ENCODE measurements around the gene FABP2. TPM values are rescaled to one million over a fixed set of nuclear protein-coding genes. Genes with fewer than 3 reads are reported as not detected.
"Not testable (repeated sequence)": the region's sequence is repeated elsewhere in the genome, so short reads cannot be mapped to it uniquely, and the experiment has no call there.

Gene FABP2
- total and polyA plus RNA-seq, 7 experiments from 2014 or later = 0.19 TPM; not detected in 6

- H3K27me3 ChIP-seq (ENCODE audit: control insufficient read depth in 2 of 2, insufficient read depth in 2 of 2, low read length in 2 of 2); H3K9me3 ChIP-seq (ENCODE audit: control insufficient read depth in 2 of 3, low read length in 3 of 3); H3K9me3 Mint-ChIP-seq; H3K27ac ChIP-seq (ENCODE audit: low read depth, low read length); H3K36me3 Mint-ChIP-seq; H3K36me3 ChIP-seq (ENCODE audit: control insufficient read depth in 2 of 3, insufficient read depth in 3 of 3, low read length in 3 of 3); CTCF ChIA-PET; H3K4me3 ChIP-seq (ENCODE audit: low read length); H3K27ac Mint-ChIP-seq; H3K4me1 ChIP-seq (ENCODE audit: control insufficient read depth in 2 of 2, insufficient read depth in 2 of 2, low read length in 2 of 2); DNase-seq; H3K4me3 Mint-ChIP-seq; H3K27me3 Mint-ChIP-seq; POLR2A ChIA-PET; H3K4me1 Mint-ChIP-seq; intact Hi-C loops (cut with micrococcal nuclease); ATAC-seq: not testable (repeated sequence)
Observed at GRCh38 chr4:119339895-119340294, 18.0 kb upstream of the FABP2 start.

GRCh38 chr4:119337010-119337409 is 15.1 kb upstream of the FABP2 start:
- Mint-ChIP-seq H3K27me3 (peaks cover 0 to 6% (median 0%) of the 10 kb centered on the region in 5 donors), H3K27ac (no peak overlapping the region), H3K36me3 (peaks cover 0 to 4% (median 0%) of the 10 kb centered on the region in 5 donors), H3K4me3 (no peak overlapping the region), H3K9me3 (peaks cover 0 to 2% (median 0%) of the 10 kb centered on the region in 11 donors), H3K4me1 (peaks cover 0 to 7% (median 0%) of the 10 kb centered on the region in 7 donors)
- no peaks in the 10 kb centered on the region for H3K4me1 ChIP-seq (ENCODE audit: control insufficient read depth in 2 of 2, insufficient read depth in 2 of 2, low read length in 2 of 2)
- CTCF ChIA-PET = no interaction called here
- H3K27me3 ChIP-seq (ENCODE audit: control insufficient read depth in 2 of 2, insufficient read depth in 2 of 2, low read length in 2 of 2) = no peaks in the 10 kb centered on the region
- intact Hi-C loops (cut with micrococcal nuclease) = no loop called here
- H3K36me3 ChIP-seq (ENCODE audit: control insufficient read depth in 2 of 3, insufficient read depth in 3 of 3, low read length in 3 of 3) = no peaks in the 10 kb centered on the region
- POLR2A ChIA-PET = no interaction called here
- H3K4me3 ChIP-seq (ENCODE audit: low read length) = no peak overlapping the region
- no peak overlapping the region for H3K27ac ChIP-seq (ENCODE audit: low read depth, low read length)
- ATAC-seq (peak; percentile 56), DNase-seq (no peak)
- no peaks in the 10 kb centered on the region for H3K9me3 ChIP-seq (ENCODE audit: control insufficient read depth in 2 of 3, low read length in 3 of 3)

GRCh38 chr4:119336332-119336979 is 14.5 kb upstream of the FABP2 start:
- H3K27ac Mint-ChIP-seq; H3K4me1 Mint-ChIP-seq; CTCF ChIA-PET; H3K36me3 ChIP-seq (ENCODE audit: control insufficient read depth in 2 of 3, insufficient read depth in 3 of 3, low read length in 3 of 3); H3K27me3 ChIP-seq (ENCODE audit: control insufficient read depth in 2 of 2, insufficient read depth in 2 of 2, low read length in 2 of 2); POLR2A ChIA-PET; H3K4me1 ChIP-seq (ENCODE audit: control insufficient read depth in 2 of 2, insufficient read depth in 2 of 2, low read length in 2 of 2); DNase-seq; intact Hi-C loops (cut with micrococcal nuclease); H3K9me3 ChIP-seq (ENCODE audit: control insufficient read depth in 2 of 3, low read length in 3 of 3); H3K36me3 Mint-ChIP-seq; ATAC-seq; H3K27ac ChIP-seq (ENCODE audit: low read depth, low read length); H3K9me3 Mint-ChIP-seq; H3K4me3 Mint-ChIP-seq; H3K27me3 Mint-ChIP-seq; H3K4me3 ChIP-seq (ENCODE audit: low read length): not testable (repeated sequence)

- H3K4me3 Mint-ChIP-seq = peak overlapping the region in 1 of 10 donors; percentile 21
- CTCF ChIA-PET = no interaction called here
- H3K9me3 Mint-ChIP-seq = peaks cover 0 to 6% (median 0%) of the 10 kb centered on the region in 11 donors
Observed at GRCh38 chr4:119329835-119330620, 8.1 kb upstream of the FABP2 start.

GRCh38 chr4:119328695-119329094 is 6.8 kb upstream of the FABP2 start:
- Histone ChIP-seq H3K36me3 (ENCODE audit: control insufficient read depth in 2 of 3, insufficient read depth in 3 of 3, low read length in 3 of 3) (no peaks in the 10 kb centered on the region), H3K4me1 (ENCODE audit: control insufficient read depth in 2 of 2, insufficient read depth in 2 of 2, low read length in 2 of 2) (no peaks in the 10 kb centered on the region), H3K4me3 (ENCODE audit: low read length) (no peak overlapping the region), H3K27me3 (ENCODE audit: control insufficient read depth in 2 of 2, insufficient read depth in 2 of 2, low read length in 2 of 2) (no peaks in the 10 kb centered on the region), H3K27ac (ENCODE audit: low read depth, low read length) (no peak overlapping the region), H3K9me3 (ENCODE audit: control insufficient read depth in 2 of 3, low read length in 3 of 3) (no peaks in the 10 kb centered on the region)
- Mint-ChIP-seq H3K4me1 (no peaks in the 10 kb centered on the region), H3K4me3 (no peak overlapping the region), H3K27me3 (peaks cover 0 to 20% (median 12%) of the 10 kb centered on the region in 5 donors), H3K36me3 (peaks cover 0 to 5% (median 0%) of the 10 kb centered on the region in 5 donors), H3K9me3 (peaks cover 0 to 6% (median 0%) of the 10 kb centered on the region in 11 donors), H3K27ac (no peak overlapping the region)
- CTCF ChIA-PET = interaction anchor here (0.6 kb wide), 1 partner anchor 18 kb away, joined by 3 read pairs; no protein-coding TSS in a partner anchor
- POLR2A ChIA-PET = interaction anchor here (0.6 kb wide), 1 partner anchor 1801 kb away, joined by 3 read pairs; no protein-coding TSS in a partner anchor
- ATAC-seq (no peak), DNase-seq (no peak)
- intact Hi-C loops (cut with micrococcal nuclease) = no loop called here

More at GRCh38 chr4:119329835-119330620, 8.1 kb upstream of the FABP2 start:
- Mint-ChIP-seq H3K4me1 (no peaks in the 10 kb centered on the region), H3K36me3 (peaks cover 0 to 5% (median 0%) of the 10 kb centered on the region in 5 donors), H3K27ac (peak overlapping the region in 1 of 9 donors; percentile 1), H3K27me3 (peaks cover 0 to 20% (median 12%) of the 10 kb centered on the region in 5 donors)
- no peaks in the 10 kb centered on the region for H3K9me3 ChIP-seq (ENCODE audit: control insufficient read depth in 2 of 3, low read length in 3 of 3)
- POLR2A ChIA-PET = interaction anchor here (0.9 kb wide), 1 partner anchor 30 kb away, joined by 3 read pairs; a partner anchor contains a TSS
- H3K27ac ChIP-seq (ENCODE audit: low read depth, low read length) = no peak overlapping the region
- H3K36me3 ChIP-seq (ENCODE audit: control insufficient read depth in 2 of 3, insufficient read depth in 3 of 3, low read length in 3 of 3) = no peaks in the 10 kb centered on the region
- no peaks in the 10 kb centered on the region for H3K27me3 ChIP-seq (ENCODE audit: control insufficient read depth in 2 of 2, insufficient read depth in 2 of 2, low read length in 2 of 2)
- intact Hi-C loops (cut with micrococcal nuclease) = no loop called here
- ATAC-seq = no peak
- no peaks in the 10 kb centered on the region for H3K4me1 ChIP-seq (ENCODE audit: control insufficient read depth in 2 of 2, insufficient read depth in 2 of 2, low read length in 2 of 2)
- H3K4me3 ChIP-seq (ENCODE audit: low read length) = no peak overlapping the region
- DNase-seq = no peak

- Histone ChIP-seq H3K36me3 (ENCODE audit: control insufficient read depth in 2 of 3, insufficient read depth in 3 of 3, low read length in 3 of 3) (no peaks in the 10 kb centered on the region), H3K4me3 (ENCODE audit: low read length) (no peak overlapping the region), H3K4me1 (ENCODE audit: control insufficient read depth in 2 of 2, insufficient read depth in 2 of 2, low read length in 2 of 2) (no peaks in the 10 kb centered on the region), H3K9me3 (ENCODE audit: control insufficient read depth in 2 of 3, low read length in 3 of 3) (no peaks in the 10 kb centered on the region), H3K27me3 (ENCODE audit: control insufficient read depth in 2 of 2, insufficient read depth in 2 of 2, low read length in 2 of 2) (no peaks in the 10 kb centered on the region), H3K27ac (ENCODE audit: low read depth, low read length) (no peak overlapping the region)
- no peak for DNase-seq
- POLR2A ChIA-PET = interaction anchor here (1.1 kb wide), 1 partner anchor 9 kb away, joined by 3 read pairs; no protein-coding TSS in a partner anchor
- no peaks in the 10 kb centered on the region for H3K36me3 Mint-ChIP-seq
- peaks cover 0 to 1% (median 0%) of the 10 kb centered on the region in 11 donors for H3K9me3 Mint-ChIP-seq
- intact Hi-C loops (cut with micrococcal nuclease) = no loop called here
- CTCF ChIA-PET = no interaction called here
- no peak for ATAC-seq
- H3K4me3 Mint-ChIP-seq = no peak overlapping the region
- H3K27me3 Mint-ChIP-seq = peaks cover 0 to 44% (median 0%) of the 10 kb centered on the region in 5 donors
- no peak overlapping the region for H3K27ac Mint-ChIP-seq
- peaks cover 0 to 8% (median 0%) of the 10 kb centered on the region in 7 donors for H3K4me1 Mint-ChIP-seq
Observed at GRCh38 chr4:119317990-119318389, 3.9 kb downstream of the FABP2 start.

All from naive thymus-derived CD4-positive, alpha-beta T cell (primary cell).